ENCODE measurements around the gene UGT1A10.

Gene UGT1A10

DNA sequence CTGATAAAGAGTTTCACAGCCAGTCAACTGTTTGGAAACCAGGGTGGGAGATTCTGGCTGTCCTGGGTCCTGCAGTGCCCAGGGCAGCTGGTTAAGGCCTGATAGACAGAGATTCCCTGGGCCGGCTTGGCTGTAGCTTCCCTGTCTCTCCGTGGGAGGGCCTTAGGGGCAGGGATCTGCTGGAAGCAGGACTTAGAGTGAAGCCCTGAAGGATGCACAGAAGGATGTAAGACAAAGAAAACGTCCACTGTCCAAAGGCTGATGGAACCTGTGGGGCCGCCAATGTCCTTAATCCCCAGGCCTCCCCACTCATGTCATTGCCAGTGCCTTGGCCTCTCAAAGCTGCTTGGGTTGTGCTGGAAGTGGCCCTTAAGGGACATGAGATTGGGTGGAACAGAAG lies 174.8 kb downstream of the UGT1A10 start:
- DNase-seq, result no peak

DNA sequence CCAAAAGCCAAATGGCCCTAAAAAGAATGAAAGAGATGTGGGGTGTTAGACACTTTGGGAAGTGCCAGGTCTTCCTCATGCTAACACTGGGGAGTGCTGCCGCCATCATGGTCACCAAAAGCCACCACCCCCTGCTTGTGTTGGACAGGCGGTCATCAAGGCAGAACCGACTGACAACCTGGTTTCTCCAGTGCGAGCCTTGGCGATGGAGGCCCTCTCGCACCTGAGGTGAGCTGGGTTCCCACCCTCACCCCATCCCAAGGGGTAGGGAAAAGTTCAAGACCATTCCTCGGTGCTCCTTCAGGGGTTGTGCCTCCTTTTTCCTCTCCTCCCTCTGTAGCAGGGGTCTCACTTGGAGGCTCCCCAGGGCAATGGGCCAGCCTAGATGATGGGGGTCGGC lies 175.5 kb downstream of the UGT1A10 start:
- no peak for DNase-seq

DNA sequence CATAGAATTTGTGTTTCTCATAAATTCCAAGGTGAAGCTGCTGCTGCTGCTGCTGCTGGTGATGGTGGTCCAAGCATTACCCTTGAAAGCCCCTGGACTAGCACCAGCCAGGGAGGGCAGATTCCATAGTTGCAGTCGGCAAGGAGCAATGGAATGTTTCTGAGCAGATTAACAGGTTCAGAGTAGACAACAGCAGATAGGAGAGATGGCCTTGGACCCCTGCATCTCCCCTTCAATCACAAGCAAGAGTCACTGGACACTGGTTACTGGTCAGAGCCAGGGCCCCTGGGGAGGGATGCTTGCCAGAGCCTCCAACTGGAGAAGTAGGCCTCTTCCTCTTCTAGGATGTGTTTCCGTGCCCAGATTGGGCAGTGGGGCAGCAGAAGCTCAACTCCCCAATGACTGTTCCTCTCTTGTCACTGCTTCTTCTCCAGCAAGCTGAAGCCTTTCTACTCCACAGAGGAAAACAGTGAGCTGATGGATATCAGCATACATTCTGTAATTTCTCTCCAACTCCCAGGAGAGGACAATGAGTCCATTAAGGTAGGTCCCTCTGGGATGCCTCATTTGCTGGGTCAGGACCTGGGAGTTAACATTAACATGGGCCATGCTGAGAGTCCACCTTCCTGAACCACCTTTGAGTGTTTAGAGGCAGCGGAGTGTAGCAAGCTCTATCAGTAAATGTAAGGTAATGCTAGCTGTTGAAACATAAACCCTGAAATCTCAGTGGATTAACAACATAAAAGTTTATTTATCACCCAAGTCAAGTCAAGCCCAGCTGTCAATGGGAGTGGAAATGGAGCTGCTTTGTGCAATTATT lies 177.2 kb downstream of the UGT1A10 start:
- no peak for DNase-seq

DNA sequence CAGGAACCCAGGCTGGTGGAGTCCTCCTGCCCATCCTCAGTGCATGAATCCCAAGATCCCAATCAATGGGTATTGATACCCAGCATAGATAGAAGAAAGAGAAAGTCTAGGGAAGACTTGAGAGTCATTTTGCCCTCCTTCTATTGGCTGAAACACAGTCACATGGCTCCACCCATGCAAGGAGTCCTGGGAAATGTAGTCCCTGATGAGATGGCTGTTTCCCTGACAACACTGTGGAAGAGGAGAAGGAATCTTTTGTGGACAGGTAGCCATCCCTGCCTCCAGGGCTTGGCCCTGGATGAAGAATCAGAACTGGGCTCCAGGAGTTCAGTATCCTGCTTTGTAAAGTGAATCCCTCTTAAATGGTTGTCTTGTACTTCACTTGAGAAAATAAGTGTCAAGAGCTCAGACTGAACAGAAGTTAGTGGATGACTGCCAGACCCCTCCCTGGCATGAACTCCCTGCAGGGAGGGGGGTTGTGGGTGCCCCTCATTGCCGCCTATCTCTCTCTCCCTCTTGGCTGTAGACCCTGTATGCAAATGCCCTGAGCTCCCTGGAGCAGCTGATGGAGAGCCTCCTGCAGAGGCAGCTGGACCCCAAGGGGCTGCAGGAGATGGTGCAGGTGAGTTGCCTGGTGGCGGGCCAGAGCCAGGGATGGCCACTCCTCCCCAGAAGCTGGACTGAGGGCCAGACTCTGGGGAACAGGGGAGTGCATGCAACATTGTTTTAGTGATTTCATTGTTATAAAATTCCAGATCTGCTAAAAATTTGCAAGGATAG lies 178.0 kb downstream of the UGT1A10 start:
- DNase-seq, result no peak

DNA sequence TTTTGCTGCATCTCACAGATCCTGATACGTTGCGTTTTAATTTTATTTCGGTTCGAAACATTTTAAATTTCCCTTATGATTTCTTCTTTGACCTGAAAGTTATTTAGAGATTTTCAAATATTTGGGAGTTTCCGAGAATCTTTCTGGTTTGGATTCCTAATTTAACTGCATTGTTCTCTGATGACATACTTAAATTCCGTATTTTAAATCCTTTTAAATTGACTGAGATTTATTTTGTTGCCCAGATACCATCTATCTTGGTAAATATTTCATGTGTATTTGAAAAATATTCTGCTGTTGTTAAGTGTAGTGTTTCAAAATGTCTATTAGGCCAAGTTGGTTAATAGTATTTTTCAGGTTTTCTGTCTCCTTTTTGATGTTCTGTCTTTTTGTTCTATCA lies 179.6 kb downstream of the UGT1A10 start:
- no peak for DNase-seq

DNA sequence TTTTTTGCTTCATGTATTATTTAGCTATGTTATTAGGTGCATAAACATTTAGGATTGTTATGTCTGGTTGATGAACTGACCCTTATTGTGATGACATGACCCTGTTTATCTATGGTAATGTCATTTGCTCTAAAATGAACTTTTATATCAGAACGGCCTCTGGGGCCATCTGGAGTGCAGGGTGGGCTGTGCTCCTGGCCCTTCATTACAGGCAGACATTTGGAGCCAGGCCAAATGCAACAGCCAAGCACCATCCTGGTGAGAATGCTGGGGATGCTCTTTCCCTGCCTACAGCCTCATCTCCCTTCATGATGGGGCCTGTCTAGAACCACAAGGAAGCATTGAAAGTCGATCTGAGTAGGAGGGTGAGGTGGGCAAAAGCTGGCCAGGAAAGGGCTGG lies 180.1 kb downstream of the UGT1A10 start:
- DNase-seq, result no peak

DNA sequence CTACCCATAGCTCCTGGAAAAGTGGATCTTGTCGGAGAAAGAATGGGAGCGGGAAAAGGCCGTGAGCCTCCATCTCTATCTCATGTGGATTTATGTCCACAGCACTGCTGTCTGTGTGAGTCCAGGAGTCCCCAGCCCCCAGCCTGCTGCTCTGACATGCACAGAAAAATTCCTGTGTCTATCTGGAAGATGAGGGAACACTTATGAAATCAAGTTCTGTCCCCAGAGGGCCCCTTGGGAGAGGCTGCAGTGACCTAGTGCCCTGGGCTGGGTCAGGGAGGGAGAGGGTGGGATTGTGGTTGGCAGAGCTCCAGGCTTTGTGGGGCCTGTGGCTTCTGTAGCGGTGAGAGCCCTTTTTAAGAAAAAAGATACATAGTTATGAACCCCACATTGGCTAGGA lies 180.5 kb downstream of the UGT1A10 start:
- no peak for DNase-seq

DNA sequence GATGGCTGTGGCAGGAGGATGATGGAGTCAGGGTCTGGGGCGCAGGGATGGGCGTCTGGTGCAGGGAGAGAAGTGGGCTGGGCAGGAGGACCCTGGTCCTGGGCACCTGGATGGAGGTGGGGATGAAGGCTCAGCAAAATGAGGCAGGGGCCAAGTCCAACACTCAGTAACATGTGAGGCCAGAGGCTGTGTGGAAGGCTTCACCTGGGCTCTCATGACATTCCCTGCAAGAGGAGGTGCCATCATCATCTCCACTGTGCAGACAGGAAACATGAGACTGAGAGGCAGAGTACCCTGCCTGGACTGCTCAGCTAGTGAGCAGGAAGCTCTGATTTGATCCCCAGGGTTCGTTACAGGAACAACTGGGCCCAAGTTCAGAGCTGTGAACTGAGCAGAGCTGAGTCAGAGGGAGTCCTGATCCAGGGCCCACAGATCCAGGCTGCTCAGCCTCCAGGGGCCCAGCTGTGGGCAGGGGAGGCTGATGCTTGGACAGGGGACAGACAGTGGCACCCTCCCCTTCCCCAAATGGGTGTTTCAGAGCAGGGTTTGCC lies 181.2 kb downstream of the UGT1A10 start:
- DNase-seq, result no peak

DNA sequence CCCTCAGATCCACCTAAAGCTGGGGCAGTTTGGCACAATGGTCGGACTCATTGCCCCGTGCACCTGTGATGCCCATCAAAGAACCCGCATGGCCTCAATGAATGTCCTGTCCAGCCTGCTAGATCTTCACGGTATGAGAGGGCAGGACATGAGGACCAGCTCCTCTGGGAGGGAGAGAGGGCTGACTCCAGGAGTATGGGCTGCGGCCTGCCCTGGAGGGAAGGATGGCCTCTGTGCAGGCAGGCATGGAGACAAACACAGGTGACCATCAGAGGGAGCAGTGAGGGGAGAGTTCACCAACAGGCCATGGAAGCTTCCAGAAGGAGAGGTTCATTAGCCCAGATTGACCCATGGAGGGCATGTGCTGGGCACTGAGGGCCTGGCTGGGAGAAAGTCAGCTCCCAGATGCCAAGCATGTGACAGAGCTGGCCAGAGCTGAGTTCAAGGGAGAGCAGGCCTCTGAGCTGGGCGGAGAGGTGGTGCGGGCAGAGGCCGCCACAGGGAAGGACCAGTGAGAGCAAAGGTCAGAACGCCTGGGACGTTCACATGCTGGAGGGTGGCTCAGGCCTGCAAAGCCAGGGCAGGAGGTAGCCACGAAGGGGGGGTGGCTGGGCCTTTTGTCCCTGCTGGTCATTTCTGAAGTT lies 181.9 kb downstream of the UGT1A10 start:
- DNase-seq, result no peak

DNA sequence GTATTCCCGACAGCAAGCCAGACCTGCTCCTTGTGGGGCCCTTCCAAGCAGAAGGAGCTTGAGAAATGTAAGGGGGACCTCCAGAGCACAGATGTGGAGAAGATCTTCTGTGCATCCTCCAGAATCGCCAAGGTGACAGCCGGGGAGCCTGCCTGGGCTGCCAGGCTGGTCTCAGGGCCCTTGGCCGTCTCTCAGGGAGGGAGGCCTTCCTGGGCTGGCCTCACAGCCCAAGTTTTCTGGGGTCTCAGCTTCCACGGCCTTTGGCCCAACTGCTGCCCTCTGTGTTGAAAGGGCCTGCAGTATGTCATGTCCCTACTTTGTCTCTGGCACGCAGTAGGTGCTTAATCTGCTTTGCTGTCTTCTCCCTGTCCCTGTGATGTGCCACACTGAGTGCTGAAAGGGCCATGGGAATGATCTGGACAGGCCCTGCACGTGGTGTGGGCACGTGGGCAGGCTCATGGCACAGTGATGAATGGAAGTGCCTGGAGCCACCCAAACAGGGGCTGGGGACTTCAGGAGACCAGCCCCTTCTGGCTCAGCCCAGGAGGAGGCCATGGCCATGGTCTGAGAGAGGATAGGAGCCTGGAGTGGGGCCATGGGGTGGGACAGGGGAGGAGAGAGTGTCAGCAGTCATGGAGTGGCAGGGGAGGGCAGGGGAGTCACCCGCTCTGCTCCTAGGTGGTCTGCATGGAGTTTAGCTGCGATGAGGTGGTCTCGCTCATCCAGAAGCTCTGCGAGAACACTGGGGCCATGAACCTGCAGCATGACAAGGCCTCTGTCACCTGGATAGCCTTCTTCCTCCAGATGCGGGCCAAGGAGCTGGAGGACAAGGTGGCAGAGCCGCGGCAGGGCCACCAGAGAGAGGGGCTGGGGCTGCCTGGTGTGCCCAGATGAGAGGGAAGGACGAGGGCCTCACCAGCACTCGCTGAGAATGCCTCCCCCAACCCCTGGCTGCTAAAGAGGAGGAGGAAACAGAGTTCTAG lies 182.7 kb downstream of the UGT1A10 start:
- no peak for DNase-seq

DNA sequence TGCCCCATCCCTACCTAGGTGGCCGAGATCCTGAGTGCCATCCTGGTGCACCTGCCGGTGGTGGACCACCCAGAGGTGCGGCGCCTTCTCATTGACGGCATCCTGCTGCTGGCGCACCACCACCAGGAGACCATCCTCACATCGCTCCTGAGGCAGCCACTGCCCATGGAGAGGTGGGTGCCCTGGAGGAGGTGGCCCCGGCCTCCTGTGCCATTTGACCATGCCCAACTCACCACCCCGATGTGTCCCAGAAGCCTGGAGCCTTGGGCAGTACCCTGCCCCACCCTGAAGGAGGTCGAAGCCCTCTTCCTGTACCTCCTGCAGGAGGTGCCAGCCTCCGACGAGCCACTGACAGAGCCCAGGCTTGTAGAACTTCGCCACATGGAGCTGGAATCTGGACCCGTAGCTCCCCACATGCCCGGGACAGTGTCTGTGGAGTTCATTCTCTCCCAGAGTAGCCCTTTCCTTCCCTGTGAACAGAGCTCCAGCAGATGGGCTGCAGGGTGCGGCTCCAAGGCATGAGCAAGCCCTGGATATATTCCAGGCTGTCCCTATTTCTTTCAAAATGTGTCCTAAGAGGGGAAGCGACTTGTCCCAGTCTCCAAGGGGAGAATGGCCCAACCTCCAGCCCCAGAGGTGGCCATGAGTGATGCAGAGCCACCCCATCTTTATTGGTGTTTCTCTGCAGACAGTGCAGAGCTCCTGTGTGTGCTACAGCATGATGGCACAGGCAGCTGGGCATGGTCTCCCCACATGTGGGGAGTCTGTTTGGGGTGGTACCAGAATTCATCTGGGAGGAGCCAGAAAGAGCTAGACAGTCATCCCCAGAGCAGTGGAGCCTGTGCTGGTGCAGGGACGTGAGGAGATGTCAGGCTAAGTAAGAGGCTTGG lies 183.9 kb downstream of the UGT1A10 start:
- no peak for DNase-seq

DNA sequence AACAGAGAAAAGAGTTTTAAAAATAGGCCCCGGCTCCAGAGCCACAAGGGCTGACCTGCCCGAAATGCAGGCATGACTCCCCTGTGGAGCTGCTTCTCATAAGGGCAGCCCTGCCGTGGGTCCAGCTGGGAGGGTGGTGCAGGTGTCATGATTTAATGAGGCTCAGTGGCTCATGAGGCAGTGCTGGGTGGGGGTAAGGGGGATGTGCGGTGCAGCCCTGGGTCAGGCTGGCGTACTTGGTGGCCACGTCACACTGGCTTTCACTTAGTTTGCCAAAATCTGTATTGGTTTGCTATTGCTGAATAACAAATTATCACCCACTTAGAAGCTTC lies 184.5 kb downstream of the UGT1A10 start:
- DNase-seq, result no peak

DNA sequence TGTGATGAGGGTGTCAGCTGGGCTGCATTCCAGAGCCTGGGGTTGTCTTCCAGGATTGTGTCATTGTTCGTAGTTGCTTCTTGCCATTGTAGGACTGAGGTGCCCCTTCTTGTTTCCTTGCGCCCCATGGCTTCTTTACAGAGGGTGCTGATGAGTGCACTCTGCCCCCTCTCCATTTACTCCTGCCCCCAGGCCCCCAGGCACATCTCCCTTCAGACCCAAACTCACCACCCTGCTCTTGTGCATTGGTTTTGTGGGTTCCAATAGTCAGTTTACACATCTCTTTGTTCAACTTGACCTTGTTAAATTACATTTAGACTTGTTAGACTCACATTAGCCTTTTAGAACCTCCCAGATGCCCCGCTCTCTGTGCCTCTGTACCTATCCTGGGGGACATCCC lies 184.9 kb downstream of the UGT1A10 start:
- no peak for DNase-seq

DNA sequence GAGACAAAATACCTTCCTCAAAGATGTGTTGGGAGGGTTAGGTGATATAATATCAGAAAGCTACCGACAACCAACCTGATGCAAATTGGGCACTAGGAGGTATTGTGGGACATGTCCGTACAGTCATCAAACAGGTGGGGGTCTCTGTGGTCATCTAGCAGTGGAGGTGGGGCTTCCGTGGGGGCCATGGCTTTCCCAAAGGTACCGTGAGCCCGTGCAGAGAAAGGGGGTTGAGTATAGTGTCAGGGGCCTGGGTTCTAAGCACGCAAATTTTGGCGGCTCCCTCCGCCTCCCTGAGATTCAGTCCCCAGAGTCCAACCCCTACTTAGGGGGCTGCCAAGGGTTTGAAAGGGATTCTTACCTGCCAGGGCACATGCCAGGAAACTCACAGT lies 185.5 kb downstream of the UGT1A10 start:
- DNase-seq, result no peak

DNA sequence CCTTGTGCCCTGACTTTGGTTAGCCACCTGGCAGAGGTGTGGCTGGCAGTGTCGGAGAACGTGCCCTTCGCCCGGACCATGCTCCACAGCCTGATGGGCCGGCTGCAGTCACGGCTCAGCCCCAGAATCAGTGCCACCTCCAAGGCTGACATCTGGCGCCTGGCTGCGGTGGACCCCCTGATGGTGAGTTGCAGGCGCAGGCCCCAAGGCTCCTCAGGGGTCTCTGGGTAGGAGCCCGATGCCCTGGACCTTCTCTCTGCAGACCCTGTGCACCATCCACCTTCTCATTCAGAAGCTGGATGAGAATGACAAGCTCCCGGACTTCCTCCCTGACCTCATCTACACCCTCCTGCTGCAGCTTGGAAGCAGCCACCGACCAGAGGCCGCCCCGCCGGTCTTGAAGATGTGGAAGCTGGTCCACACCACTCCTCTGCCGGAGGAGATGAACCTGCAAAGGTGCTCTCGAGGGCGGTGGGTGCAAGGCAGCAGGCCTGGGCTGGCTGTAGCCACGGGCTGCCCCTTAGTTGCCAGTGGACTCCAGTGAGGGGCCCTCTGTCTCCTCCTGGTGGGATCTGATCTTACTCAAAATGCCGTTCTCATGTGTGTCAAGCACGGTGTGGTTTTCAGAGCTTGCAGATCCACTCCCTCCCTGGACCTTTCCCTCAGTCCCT lies 186.0 kb downstream of the UGT1A10 start:
- no peak for DNase-seq

Data from stimulated activated CD4-positive, alpha-beta T cell treated with anti-CD3 and anti-CD28 coated beads, Interleukin-2, amount 100 ng/mL, for 24 hours (primary cell).